ENCODE measurements around the gene PLCB3. TPM values are rescaled to one million over a fixed set of nuclear protein-coding genes. Genes with fewer than 3 reads are reported as not detected.

The PLCB3 gene
- polyA plus RNA-seq, 1 donor from 2014 or later: 2.1 TPM

DNA sequence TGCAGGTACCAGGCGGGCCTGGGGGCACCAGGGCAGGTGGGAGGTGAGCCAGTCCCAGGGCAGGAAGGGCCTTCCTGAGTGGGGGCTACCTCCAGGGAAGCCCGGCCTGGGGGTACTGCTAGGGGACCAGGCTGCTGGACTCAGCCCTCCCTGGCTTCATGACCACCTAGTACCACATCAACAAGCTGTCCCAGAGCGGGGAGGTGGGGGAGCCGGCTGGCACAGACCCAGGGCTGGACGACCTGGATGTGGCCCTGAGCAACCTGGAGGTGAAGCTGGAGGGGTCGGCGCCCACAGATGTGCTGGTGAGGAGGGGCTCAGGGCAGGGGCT lies 32.0 kb upstream of the PLCB3 start:
- Histone ChIP-seq H3K27me3 (ENCODE audit: insufficient read depth, low read depth, low read length) (no peaks in the 10 kb centered on the region), H3K9me2 (ENCODE audit: insufficient read depth, low read length) (no peaks in the 10 kb centered on the region)
- no peak for TF ChIP-seq RAD21 (conservative IDR thresholded peaks at IDR 0.05)
- no peak for TF ChIP-seq MXI1 (conservative IDR thresholded peaks at IDR 0.05; ENCODE audit: poor library complexity, severe bottlenecking)
- TF ChIP-seq EP300 (conservative IDR thresholded peaks at IDR 0.05; ENCODE audit: poor library complexity, severe bottlenecking): no peak
- TF ChIP-seq POLR2AphosphoS5 (IDR thresholded peaks at IDR 0.05): no peak
- TF ChIP-seq SMC3 (conservative IDR thresholded peaks at IDR 0.05; ENCODE audit: poor library complexity): no peak
- TF ChIP-seq TAF1 (IDR thresholded peaks at IDR 0.05; ENCODE audit: low read depth): no peak
- TF ChIP-seq, protein P1, sequence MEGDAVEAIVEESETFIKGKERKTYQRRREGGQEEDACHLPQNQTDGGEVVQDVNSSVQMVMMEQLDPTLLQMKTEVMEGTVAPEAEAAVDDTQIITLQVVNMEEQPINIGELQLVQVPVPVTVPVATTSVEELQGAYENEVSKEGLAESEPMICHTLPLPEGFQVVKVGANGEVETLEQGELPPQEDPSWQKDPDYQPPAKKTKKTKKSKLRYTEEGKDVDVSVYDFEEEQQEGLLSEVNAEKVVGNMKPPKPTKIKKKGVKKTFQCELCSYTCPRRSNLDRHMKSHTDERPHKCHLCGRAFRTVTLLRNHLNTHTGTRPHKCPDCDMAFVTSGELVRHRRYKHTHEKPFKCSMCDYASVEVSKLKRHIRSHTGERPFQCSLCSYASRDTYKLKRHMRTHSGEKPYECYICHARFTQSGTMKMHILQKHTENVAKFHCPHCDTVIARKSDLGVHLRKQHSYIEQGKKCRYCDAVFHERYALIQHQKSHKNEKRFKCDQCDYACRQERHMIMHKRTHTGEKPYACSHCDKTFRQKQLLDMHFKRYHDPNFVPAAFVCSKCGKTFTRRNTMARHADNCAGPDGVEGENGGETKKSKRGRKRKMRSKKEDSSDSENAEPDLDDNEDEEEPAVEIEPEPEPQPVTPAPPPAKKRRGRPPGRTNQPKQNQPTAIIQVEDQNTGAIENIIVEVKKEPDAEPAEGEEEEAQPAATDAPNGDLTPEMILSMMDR (IDR thresholded peaks at IDR 0.05; ENCODE audit: poor library complexity, severe bottlenecking): no peak
- TF ChIP-seq, protein P2, sequence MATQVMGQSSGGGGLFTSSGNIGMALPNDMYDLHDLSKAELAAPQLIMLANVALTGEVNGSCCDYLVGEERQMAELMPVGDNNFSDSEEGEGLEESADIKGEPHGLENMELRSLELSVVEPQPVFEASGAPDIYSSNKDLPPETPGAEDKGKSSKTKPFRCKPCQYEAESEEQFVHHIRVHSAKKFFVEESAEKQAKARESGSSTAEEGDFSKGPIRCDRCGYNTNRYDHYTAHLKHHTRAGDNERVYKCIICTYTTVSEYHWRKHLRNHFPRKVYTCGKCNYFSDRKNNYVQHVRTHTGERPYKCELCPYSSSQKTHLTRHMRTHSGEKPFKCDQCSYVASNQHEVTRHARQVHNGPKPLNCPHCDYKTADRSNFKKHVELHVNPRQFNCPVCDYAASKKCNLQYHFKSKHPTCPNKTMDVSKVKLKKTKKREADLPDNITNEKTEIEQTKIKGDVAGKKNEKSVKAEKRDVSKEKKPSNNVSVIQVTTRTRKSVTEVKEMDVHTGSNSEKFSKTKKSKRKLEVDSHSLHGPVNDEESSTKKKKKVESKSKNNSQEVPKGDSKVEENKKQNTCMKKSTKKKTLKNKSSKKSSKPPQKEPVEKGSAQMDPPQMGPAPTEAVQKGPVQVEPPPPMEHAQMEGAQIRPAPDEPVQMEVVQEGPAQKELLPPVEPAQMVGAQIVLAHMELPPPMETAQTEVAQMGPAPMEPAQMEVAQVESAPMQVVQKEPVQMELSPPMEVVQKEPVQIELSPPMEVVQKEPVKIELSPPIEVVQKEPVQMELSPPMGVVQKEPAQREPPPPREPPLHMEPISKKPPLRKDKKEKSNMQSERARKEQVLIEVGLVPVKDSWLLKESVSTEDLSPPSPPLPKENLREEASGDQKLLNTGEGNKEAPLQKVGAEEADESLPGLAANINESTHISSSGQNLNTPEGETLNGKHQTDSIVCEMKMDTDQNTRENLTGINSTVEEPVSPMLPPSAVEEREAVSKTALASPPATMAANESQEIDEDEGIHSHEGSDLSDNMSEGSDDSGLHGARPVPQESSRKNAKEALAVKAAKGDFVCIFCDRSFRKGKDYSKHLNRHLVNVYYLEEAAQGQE (IDR thresholded peaks at IDR 0.05; ENCODE audit: borderline replicate concordance): no peak
- TF ChIP-seq EZH2 (IDR thresholded peaks at IDR 0.05; ENCODE audit: borderline replicate concordance, insufficient read depth, low read length, poor library complexity, severe bottlenecking): no peak

DNA sequence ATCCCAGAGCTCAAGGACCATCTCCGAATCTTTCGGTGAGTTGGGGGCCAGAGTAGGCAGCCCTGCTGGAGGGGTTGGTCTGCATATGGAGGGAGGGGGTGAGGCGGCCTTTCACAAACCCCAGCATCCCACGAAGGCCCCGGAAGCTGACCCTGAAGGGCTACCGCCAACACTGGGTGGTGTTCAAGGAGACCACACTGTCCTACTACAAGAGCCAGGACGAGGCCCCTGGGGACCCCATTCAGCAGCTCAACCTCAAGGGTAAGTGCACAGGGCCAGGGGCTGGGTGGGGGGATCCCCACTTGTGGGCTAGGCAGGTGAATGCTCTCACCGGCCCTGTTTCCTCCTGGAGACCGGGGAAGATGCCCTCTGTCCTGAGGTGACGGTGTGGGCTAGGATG lies 31.6 kb upstream of the PLCB3 start:
- Histone ChIP-seq H3F3A (ENCODE audit: insufficient read depth, low read length, poor library complexity, severe bottlenecking) (no peaks in the 10 kb centered on the region), H3K27me3 (ENCODE audit: insufficient read depth, low read depth, low read length) (no peaks in the 10 kb centered on the region), H3K4me2 (ENCODE audit: low read length) (no peak overlapping the region), H3K9me2 (ENCODE audit: insufficient read depth, low read length) (no peaks in the 10 kb centered on the region), H3K79me2 (replicated peaks; ENCODE audit: insufficient read depth, low read length) (no peaks in the 10 kb centered on the region), H2AFZ (ENCODE audit: low read depth, low read length) (no peak overlapping the region), H3K9ac (ENCODE audit: low read length) (no peak overlapping the region), H3K4me3 (ENCODE audit: low read length) (no peak overlapping the region), H3K27ac (ENCODE audit: low read length) (no peak overlapping the region), H3K36me3 (ENCODE audit: insufficient read depth, low read length) (no peaks in the 10 kb centered on the region), H3K9me3 (ENCODE audit: low read length) (no peaks in the 10 kb centered on the region), H4K20me1 (ENCODE audit: insufficient read depth) (no peaks in the 10 kb centered on the region)
- TF ChIP-seq TAF1 (IDR thresholded peaks at IDR 0.05; ENCODE audit: low read depth) (no peak), MXI1 (conservative IDR thresholded peaks at IDR 0.05; ENCODE audit: poor library complexity, severe bottlenecking) (no peak), POLR2AphosphoS5 (IDR thresholded peaks at IDR 0.05) (no peak), EZH2 (IDR thresholded peaks at IDR 0.05; ENCODE audit: borderline replicate concordance, insufficient read depth, low read length, poor library complexity, severe bottlenecking) (no peak), EP300 (conservative IDR thresholded peaks at IDR 0.05; ENCODE audit: poor library complexity, severe bottlenecking) (no peak), RAD21 (conservative IDR thresholded peaks at IDR 0.05) (no peak), SMC3 (conservative IDR thresholded peaks at IDR 0.05; ENCODE audit: poor library complexity) (no peak)
- TF ChIP-seq, protein P1 (IDR thresholded peaks at IDR 0.05; ENCODE audit: poor library complexity, severe bottlenecking): no peak
- TF ChIP-seq, protein P2 (IDR thresholded peaks at IDR 0.05; ENCODE audit: borderline replicate concordance): no peak

More for the DNA sequence above, 32.0 kb upstream of the PLCB3 start:
- no peak overlapping the region for H3K4me2 ChIP-seq (ENCODE audit: low read length)
- no peaks in the 10 kb centered on the region for H4K20me1 ChIP-seq (ENCODE audit: insufficient read depth)
- H3K4me3 ChIP-seq (ENCODE audit: low read length): no peak overlapping the region
- H3K36me3 ChIP-seq (ENCODE audit: insufficient read depth, low read length): no peaks in the 10 kb centered on the region
- no peak overlapping the region for H3K9ac ChIP-seq (ENCODE audit: low read length)
- no peaks in the 10 kb centered on the region for H3F3A ChIP-seq (ENCODE audit: insufficient read depth, low read length, poor library complexity, severe bottlenecking)
- H3K9me3 ChIP-seq (ENCODE audit: low read length): no peaks in the 10 kb centered on the region
- no peaks in the 10 kb centered on the region for H3K79me2 ChIP-seq (replicated peaks; ENCODE audit: insufficient read depth, low read length)
- H2AFZ ChIP-seq (ENCODE audit: low read depth, low read length): no peak overlapping the region
- H3K27ac ChIP-seq (ENCODE audit: low read length): no peak overlapping the region
